Measurements from ENCODE around the gene WDR27. TPM values are rescaled to one million over a fixed set of nuclear protein-coding genes. Genes with fewer than 3 reads are reported as not detected.

Gene WDR27
- total and polyA plus RNA-seq, 11 donors = 2.2 to 12.3 (median 5.7) TPM

GRCh38 chr6:169501128-169501527 lies 200.7 kb downstream of the WDR27 start:
- TF ChIP-seq CTCF (IDR thresholded peaks at IDR 0.05) = no peak
- TF ChIP-seq POLR2A (IDR thresholded peaks at IDR 0.05) = no peak
- Histone ChIP-seq H3K4me3 (no peak overlapping the region), H3K4me1 (peaks cover 0 to 14% (median 0%) of the 10 kb centered on the region in 12 donors), H3K36me3 (no peaks in the 10 kb centered on the region), H3K27me3 (no peaks in the 10 kb centered on the region), H3K27ac (no peak overlapping the region), H3K9me3 (peaks cover 0 to 12% (median under 1%) of the 10 kb centered on the region in 12 donors)
- 90 to 93% (median 92%) methylated on average over 8 to 11 of the region's 11 CpGs for WGBS, 4 donors
- ATAC-seq (no peak), DNase-seq (no peak)
- intact Hi-C loops (cut with DNase I) = no loop called here

GRCh38 chr6:169500688-169501087 lies 201.1 kb downstream of the WDR27 start:
- peaks cover 0 to 14% (median 0%) of the 10 kb centered on the region in 12 donors for H3K4me1 ChIP-seq
- no peak overlapping the region for H3K27ac ChIP-seq
- H3K36me3 ChIP-seq = no peaks in the 10 kb centered on the region
- WGBS, 4 donors = 92 to 97% (median 93%) methylated on average over 15 of the region's 15 CpGs
- no peaks in the 10 kb centered on the region for H3K27me3 ChIP-seq
- H3K4me3 ChIP-seq = no peak overlapping the region
- intact Hi-C loops (cut with DNase I) = no loop called here
- DNase-seq (peak in 1 of 5 donors; percentile 52), ATAC-seq (no peak)
- peaks cover 0 to 16% (median 3%) of the 10 kb centered on the region in 12 donors for H3K9me3 ChIP-seq
- TF ChIP-seq POLR2A (IDR thresholded peaks at IDR 0.05) (no peak), CTCF (IDR thresholded peaks at IDR 0.05) (no peak)

- H3K27ac ChIP-seq = no peak overlapping the region
- H3K4me1 ChIP-seq = peaks cover 0 to 14% (median 0%) of the 10 kb centered on the region in 12 donors
- H3K36me3 ChIP-seq = no peaks in the 10 kb centered on the region
- H3K27me3 ChIP-seq = no peaks in the 10 kb centered on the region
- no peak overlapping the region for H3K4me3 ChIP-seq
- peaks cover 0 to 20% (median 3%) of the 10 kb centered on the region in 12 donors for H3K9me3 ChIP-seq
- WGBS, 4 donors = 44 to 63% (median 51%) methylated on average over 6 to 7 of the region's 7 CpGs
- ATAC-seq (peak in 2 of 4 donors; percentile 50 to 69), DNase-seq (no peak)
- intact Hi-C loops (cut with DNase I) = no loop called here
- TF ChIP-seq POLR2A (IDR thresholded peaks at IDR 0.05) (no peak), CTCF (IDR thresholded peaks at IDR 0.05) (no peak)
Measured at GRCh38 chr6:169499848-169500247, 202.0 kb downstream of the WDR27 start.

GRCh38 chr6:169498916-169499513 lies 202.8 kb downstream of the WDR27 start:
- Histone ChIP-seq H3K36me3 (no peaks in the 10 kb centered on the region), H3K4me1 (peaks cover 0 to 13% (median 0%) of the 10 kb centered on the region in 12 donors), H3K27me3 (no peaks in the 10 kb centered on the region), H3K4me3 (no peak overlapping the region), H3K9me3 (peaks cover 0 to 20% (median 3%) of the 10 kb centered on the region in 12 donors), H3K27ac (no peak overlapping the region)
- WGBS, 4 donors = 92 to 95% (median 93%) methylated on average over 13 to 15 of the region's 15 CpGs
- ATAC-seq (no peak), DNase-seq (no peak)
- intact Hi-C loops (cut with DNase I) = no loop called here
- TF ChIP-seq CTCF (IDR thresholded peaks at IDR 0.05) = no peak
- no peak for TF ChIP-seq POLR2A (IDR thresholded peaks at IDR 0.05)

Data from heart left ventricle (tissue), 16 donors.